ENCODE measurements around the gene LTC4S. TPM values are rescaled to one million over a fixed set of nuclear protein-coding genes. Genes with fewer than 3 reads are reported as not detected.

The LTC4S gene
- polyA plus RNA-seq, 4 donors = 2.1 to 6.6 (median 2.7) TPM

DNA sequence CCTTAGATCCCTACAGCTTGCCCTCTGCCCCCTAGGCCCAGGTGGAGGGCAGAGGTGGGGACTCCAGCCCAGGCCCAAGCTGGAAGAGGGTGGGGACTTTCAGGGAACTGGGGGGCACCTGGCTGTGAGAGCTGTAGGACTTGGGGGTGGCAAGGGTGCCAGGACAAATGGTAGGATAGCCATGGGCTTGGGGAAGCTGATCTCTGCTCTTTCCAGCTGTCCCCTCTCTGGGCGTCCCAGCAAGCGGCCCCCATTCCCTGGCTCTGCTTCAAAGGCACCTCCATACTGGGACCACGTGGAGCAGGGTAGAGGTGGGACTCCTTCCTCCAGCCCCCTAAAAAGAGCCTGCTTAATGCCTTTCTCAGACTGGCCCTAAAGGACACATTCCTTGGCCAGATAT, 385 bp downstream of the LTC4S start:
- DNase-seq (ENCODE audit: low read depth in 4 of 4, low spot score in 3 of 4) = no peak

DNA sequence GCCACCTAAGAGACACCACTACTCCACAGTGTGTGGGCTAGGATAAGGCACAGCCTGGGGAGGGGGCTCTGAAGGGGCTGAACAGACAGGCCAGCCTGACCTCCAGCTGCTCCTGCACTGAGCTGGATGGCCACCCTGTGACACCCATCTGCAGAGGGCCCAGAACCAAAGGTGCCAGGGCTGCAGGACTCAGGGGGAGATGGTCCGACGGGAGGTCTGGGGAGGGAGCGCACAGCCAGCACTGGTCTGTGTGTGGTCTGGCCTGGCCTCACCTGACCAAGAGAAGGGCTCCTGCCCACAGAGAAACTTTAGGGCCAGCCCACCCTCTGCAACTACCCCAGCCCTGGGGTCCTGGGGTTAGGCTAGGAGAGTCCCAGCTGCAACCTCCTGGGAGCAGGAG, 789 bp downstream of the LTC4S start:
- no peak for DNase-seq (ENCODE audit: low read depth in 4 of 4, low spot score in 3 of 4)

DNA sequence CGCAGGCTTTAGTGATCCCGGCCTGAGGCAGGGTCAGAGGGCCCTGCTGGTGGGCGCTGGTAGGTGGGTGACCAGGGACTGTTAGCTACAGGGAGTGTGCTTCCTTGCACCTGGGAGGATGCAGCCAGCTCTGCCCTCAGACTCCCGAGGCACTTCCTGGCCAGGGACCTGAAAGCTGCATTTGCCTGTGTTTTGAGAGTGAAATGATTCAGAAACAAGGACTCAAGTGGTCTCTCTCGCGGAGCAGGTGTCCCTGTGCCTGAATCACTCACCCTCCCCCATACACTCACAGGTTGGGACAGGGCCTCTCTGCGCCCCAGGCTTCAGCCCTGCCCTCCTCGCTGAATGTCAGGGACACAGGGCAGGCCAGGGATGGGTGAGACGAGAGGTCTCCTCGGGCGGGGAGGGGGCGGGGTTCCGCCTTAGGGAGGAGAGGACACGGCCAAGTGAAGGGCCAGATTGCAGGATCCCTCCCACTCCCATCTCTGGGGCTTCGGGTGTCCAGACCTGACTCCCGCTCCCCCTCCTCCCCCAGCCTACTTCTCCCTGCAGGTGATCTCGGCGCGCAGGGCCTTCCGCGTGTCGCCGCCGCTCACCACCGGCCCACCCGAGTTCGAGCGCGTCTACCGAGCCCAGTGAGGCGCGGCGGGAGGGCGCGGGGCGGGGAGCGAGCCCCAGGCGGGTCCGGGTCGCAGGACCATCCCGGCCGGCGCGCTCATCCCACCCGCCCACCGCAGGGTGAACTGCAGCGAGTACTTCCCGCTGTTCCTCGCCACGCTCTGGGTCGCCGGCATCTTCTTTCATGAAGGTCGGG, 1.5 kb downstream of the LTC4S start:
- DNase-seq (ENCODE audit: low read depth in 4 of 4, low spot score in 3 of 4) = no peak

DNA sequence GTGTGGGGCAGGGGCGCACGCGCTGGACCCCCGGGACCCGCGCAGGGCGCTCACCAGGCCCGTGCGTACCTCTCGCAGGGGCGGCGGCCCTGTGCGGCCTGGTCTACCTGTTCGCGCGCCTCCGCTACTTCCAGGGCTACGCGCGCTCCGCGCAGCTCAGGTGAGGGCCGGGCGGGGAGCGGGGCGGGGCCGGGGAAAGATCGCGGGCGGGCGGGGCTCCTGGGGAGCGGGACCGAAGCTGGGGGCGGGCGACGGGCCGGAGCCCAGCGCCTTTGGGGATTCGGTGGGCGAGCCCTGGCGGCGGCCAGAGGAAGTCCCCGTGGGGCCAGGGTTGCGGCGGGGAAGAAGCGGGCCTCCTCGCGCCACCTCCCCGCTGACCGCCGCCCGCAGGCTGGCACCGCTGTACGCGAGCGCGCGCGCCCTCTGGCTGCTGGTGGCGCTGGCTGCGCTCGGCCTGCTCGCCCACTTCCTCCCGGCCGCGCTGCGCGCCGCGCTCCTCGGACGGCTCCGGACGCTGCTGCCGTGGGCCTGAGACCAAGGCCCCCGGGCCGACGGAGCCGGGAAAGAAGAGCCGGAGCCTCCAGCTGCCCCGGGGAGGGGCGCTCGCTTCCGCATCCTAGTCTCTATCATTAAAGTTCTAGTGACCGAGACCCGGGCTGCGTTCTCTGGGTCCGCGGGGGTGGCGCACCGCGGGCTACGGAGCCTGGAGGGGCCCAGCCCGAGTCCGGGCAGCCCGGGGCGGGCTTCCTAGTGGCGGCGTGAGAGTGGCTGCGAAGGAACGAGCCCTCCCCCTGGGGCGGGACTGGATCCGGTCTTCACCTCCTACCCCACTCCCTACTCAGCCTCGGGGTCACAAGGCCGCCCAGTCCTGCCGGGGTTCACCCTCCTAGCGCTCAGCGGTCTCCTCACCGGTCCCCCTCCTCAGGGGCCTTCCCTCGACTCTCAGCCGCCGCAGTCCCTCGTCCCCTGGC, 2.4 kb downstream of the LTC4S start:
- peak in 1 of 4 donors; percentile 65 for DNase-seq (ENCODE audit: low read depth in 4 of 4, low spot score in 3 of 4)

DNA sequence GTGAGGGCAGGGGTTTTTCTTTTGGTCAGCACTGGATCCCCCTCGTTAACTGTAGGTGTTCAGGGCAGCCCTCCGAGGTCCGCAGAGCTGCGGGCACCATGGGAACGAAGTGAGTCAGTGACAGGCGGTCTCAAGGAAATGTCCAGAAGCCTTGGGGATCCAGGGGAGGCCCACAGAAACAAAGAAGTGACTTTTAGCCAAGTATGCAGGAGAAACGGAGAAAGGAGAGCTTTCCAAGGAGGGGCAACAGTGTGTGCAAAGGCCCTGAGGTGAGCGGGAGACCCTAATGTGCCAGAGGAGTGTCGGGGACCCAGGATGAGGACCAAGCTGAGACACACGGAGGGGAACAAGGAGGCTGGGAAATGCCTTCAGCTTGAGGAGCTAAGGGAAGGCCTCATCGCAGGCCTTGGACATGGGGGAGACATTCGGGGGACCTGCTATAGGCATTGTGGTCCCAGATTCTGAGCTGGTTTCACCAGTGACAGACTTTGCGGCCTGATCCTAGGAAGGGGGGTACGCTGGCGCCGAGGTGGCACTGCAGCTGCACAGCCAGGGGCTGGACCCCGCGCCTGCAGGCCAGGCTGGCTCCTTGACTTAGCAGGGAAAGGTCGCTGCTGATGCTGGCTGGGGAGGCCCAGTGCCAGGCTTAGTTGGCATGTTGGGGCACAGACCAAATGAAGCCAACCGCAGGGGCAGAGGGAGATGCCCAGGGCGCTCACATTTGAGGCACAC, 3.3 kb downstream of the LTC4S start:
- DNase-seq (ENCODE audit: low read depth in 4 of 4, low spot score in 3 of 4) = no peak

DNA sequence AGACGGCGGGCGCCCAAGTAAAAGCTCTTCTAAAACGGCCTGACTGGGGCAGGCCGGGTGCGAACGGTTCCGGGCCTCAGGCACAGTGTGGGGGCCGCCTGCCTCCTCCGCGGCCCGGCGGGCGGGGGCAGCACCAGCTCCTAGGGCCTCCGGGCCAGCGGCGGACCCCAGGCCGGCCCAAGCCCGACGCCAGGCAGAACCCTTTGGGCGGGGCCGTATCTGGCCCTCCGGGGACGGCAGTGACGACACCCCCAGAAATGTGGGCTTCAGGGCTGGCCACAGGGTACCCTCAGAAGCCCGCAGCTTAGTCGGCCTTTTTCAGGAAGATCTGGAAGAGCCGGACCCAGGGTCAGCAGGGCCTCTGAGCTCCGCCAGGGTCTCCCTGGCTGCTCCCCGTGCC, 4.0 kb downstream of the LTC4S start:
- no peak for DNase-seq (ENCODE audit: low read depth in 4 of 4, low spot score in 3 of 4)

DNA sequence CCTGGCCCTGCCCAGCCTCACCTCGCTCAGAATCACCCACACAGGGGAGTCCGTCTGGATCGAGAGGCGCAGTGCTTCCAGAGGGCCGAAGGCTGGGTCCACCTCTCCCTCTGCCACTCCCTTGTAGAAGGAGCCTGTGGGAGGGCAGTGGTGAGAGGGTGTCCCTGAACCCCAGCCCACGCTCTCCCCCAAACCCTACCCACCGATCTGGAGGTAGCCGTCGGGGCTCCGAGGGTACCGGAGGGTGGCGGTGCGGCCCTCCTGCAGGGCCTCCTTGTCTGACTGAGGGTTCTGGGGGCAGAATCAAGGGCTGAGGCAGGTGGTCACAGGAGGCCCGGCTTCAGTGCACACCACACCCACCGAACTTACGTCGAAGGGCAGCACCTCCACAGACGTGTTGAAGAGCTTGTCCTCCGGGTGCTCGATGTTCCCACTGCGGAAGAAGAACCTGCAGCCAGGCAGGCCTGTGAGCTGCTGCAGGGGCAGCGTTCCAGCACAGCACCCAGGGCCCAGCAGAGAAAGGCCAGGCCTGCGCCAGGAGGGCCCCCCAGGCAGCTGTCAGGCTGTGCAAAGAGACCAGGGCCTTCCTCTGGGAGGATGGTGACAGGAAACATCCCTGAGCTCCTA, 4.5 kb downstream of the LTC4S start:
- no peak for DNase-seq (ENCODE audit: low read depth in 4 of 4, low spot score in 3 of 4)

DNA sequence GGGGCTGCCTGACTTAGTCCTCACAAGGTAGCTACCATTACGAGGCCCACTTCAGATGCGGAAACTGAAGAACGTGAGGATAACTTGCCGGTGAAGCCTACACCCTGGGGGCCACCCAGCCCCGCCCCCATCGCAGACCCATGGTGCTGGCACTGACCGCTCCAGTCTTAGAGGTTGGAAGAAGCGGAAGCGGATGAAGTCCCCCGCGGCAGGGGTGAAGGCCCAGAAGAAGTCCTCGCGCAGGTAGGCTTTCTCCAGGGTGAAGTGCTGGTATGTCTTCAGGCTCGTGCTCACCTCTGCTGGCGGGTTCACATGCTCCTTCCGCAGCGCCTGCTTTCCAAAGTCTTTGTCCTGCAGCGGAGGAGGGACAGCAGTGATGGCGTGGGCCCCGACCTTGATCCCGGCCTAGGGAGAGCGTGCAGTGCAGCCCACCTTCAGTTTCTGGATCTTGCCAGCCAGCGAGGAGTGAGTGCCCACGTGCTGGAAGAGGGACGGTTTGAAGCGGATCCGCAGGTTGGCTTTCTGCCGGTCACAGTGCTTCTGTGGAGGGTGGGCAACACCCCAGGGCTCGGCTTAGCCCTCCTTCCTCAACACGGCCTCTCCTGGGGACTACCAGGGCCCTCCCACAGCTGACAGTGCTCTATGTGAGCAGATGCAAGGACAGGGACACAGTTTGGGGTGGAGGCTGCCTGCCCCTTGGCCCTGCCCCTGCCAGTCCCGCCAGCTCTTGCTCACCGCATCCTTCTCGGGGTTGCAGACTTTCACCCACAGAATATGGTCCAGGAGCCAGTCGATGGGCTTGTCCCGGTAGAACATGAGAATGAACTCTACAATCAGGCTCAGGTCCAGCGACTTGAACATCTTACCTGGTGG, 5.2 kb downstream of the LTC4S start:
- DNase-seq (ENCODE audit: low read depth in 4 of 4, low spot score in 3 of 4) = no peak

DNA sequence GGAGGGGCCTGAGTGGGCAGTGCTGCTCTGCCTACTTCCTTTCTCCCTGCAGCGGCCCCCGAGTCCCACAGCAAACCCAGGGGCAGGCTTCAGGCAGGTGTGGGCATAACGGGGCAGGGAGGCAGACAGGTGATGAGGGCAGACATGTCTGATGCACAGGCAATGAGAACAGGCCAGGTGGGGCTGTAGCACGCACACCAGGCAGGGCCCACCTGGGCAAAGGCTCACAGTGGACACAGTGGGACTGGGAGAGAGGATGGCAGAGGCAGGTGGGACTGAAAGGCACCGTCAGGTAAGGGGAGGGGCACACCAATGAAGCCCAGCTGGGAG, 5.8 kb downstream of the LTC4S start:
- DNase-seq (ENCODE audit: low read depth in 4 of 4, low spot score in 3 of 4) = no peak

DNA sequence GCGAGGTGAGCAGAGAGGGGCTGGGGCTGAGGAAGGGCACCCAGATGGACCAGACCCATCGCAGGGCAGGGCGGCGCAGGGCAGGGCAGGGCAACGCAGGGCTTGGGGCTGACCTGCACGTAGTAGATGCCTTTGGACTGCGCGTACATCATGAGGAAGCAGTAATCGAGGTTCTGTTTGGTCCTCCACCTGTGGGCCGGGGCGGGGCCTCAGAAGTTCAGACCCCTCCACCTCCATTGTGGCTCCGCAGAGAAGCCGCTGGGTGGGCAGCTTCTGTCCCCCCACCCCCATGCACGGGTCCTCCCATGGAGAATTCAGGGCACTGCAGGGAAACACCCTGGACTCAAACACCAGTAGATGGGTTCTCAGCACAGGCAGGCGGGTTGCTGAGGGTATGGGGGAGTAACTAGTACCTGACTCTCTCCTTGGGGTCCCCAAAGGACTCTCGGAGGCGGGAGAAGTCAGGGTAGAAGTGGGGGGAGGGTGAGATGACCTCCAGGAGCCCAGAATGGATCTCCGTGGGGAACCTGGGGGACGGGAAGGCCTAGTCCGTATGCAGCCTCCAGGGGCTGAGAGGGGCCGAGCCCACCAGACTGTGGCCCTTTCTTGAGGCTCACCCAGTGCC, 6.4 kb downstream of the LTC4S start:
- DNase-seq (ENCODE audit: low read depth in 4 of 4, low spot score in 3 of 4) = no peak

DNA sequence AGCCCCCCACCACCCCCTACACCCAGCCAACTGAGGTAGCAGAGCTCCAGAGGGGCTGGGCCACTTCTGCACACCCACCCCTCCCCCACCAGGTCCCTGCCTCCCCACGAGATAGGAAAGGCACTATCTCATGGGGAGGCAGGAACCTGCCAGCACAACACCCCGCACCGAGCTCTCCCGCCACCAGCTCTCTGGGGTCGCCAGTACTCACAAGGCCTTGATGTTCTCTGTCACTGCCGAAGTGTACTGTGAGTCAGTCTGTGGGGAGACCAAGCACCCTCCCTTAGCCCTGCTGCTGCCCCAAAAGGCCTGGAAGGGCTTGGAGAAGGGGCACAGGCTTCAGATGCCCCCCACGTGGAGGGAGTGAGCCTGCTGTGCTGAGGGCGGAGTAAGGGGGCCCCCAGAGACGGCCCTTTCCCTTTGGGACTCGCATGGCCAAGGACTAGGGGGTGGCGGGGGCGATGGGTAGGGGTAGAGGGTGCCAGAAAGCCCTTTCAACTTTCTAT, 7.0 kb downstream of the LTC4S start:
- DNase-seq (ENCODE audit: low read depth in 4 of 4, low spot score in 3 of 4) = no peak

DNA sequence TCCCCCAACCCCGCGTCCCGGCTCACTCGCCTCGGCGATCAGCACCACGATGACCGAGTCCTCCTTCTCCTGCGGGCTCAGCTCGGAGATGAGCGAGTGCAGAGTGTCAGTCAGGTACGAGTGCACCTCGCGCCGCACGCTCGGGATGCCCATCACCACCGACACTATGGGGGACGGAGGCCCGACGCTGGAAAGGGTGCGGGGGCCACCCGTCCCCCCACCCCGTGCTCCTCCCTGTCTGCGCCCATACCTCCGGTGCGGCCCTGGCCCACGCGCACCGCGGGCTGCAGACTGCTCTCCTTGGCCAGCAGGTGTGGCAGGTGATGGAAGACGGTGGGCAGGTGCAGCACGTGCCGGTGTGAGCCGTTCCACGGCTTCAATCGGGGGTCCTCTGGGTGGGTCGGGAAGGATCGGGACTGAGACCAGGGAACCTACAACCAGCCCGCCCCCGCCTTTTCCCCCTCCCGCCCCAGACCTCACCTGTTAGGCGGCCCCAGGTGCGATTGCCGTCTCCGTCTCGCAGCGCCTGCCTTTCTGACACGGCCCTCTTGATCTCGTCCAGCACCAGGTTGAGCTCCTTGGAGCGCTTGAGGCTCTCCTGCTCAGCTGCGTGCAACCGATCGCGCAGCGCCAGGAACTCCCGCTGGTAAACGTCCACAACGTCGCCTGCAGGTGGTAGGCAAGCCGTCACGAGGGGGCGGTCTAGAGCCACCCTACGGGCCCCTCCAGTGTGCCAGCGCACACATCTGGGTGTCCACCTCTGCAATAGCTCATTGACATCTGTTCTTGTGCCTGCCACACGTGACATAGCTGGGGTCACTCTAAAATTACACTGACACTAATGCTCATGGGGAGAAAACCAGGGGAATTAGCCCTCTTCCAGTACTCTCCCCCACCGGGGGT, 7.8 kb downstream of the LTC4S start:
- DNase-seq (ENCODE audit: low read depth in 4 of 4, low spot score in 3 of 4) = no peak

DNA sequence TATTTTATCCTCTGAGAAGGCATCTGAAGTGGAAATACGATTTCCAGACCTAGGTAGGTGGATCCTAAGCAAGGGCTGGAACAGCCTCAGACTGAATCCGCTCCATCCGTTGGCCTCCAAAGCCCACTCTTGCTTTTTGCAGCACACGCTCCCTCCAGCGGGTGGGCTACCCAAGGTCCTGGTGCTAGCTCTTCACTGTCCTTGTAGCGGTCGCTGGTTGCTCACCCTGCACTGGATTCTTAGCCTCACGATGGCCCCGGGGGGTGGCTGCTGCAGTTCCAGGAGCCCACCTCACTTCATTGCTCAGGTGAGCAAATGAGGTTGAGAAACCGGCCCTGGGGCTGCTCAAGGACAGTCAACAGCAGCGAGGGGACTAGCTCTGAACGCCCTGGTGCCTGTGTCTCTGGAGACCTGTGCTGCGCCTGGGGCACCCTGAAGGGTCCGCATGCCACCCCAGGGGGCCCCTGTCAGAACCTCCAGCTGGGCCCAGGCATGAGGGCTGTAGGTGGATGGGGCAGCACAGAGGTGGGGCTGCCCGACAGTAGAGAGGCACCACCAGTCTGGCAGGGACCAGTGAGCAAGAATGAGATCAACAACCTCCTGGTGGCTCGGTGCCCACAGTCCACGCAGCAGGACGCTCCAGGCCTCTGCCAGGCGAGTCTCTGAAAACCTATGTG, 8.6 kb downstream of the LTC4S start:
- no peak for DNase-seq (ENCODE audit: low read depth in 4 of 4, low spot score in 3 of 4)

DNA sequence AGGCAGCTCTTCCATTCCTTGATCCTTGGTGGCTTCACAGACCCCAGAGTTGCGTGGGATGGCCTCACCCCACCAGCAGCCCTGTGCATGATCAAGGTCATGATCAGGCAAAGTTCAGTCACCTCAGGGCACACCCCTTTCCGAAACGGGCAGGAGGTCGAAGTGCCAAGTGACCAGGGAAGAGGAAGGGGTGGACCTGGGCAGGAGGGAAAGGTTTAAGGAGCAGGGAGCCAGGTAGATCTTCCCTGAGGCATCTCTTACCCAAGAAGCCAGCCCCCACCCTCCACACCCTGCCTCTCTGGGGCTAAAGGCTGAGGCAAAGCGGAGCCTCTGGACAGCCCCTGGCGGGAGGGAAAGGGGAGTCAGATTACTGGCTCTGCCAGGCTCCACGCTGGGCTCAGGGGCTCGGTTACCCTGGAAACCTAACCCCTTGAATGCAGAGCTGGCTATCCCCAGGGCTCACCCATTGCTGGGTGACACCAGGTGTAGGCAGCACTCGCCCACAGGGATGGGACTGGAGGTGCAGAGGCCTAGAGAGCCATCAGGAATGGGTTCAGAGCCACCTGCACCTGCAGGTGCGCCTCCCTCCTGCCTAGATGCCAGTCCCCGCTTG, 9.3 kb downstream of the LTC4S start:
- no peak for DNase-seq (ENCODE audit: low read depth in 4 of 4, low spot score in 3 of 4)

DNA sequence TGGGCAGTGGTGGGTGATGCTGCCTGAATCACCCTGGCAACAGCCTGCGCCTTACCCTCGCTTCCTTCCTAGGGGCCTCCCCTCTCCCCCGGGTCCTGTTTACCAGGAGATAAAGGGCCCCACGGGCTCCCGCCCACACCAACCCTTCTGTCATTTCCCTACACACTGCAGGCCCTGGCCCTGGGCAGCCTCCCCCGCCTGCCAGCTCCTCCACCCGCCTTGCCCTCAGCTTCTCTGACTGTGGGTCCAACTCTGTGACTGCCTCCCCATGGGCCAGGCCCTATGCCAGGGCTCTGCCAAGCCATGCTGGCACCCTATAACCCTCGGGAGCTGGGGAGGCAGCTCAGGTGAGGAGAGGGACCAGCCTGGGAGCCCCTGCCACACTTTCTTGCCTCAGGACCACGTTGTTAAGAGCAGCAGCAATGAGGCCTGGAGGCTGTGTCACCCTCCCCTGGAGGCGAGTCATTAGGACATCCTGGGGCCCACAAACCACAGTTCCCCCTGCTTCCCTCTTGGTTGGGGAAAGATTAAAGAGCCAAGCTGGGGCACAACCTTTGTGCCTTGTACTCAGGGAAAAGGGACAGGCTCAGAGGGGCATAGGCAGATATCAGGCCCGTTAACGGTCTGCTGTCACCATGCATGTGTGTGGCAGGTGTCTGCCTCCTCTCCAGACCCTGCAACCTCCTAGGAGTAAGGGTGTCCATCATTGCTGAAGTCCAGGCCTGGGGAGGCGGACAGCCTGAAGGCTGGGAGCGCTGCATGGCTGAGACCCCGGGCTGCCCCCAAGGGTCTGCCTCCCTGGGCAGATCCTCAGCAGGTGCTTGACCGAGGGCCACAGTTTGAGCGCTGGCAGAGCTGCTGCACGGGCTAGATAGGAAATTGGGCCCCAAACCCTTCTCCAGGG, 10.1 kb downstream of the LTC4S start:
- DNase-seq (ENCODE audit: low read depth in 4 of 4, low spot score in 3 of 4) = no peak

DNA sequence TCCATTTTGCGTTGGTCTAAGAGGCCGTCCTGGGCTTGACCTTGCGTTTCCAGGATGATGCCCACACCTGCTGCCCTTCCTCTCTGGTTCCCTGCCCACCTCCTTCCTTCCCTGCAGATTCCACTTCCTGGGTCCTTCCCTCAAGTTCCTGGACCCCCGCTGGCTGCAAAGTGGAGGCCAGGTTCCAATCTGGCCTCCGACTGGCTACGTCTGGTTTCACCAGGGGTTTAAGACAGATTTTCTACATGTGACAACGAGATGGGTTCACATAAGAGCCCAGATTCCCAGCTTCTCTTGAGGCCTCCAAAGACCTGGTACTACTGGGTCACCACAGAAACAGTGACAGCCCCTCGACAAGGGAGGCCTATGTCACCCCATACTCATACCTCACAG, 10.8 kb downstream of the LTC4S start:
- no peak for DNase-seq (ENCODE audit: low read depth in 4 of 4, low spot score in 3 of 4)
